ENCODE measurements around the gene ZC3H7A. TPM values are rescaled to one million over a fixed set of nuclear protein-coding genes. Genes with fewer than 3 reads are reported as not detected.

ZC3H7A gene
- total and polyA plus RNA-seq, 10 of the 15 experiments (the other 5 are each of a cell fraction or from before 2014, with no cell fraction given): 46.3 to 188 (median 68.6) TPM

DNA sequence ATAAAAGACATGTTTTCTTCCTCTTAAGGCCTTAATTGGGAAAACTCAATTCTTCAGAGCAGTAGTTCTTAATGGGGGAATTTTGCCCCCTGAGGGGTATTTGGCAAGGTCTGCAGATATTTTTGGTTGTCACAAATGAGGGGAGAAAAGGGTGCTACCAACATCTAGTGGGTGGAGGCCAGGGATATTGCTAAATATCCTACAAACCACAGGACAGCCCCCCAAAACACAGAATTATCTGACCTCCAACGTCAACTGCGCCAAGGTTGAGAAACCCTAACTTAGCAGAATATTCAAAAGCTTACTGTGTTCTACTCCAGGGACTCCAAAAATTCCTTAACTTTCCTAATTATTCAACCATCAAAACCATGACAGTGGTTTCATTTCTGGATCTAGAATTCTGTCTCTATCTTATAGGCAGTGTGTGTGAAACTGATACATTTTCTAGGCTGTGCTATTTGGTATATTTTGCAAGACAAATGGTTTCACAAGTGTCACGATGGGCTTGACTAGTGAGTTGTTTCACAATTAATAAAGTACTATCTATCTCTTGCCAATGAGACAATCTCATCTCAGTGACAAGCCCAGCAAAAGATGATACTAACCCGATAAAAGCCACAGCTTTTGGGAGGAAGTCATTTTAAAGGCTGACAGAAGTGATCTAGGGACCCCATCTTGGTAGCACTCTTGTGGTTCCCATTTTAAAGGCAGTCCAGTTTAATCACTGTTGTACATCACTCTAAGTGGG is 69.1 kb downstream of the ZC3H7A start (continued):
- 0 out of 2 replicates have a peak, but pooled peaks have one; percentile 41 for TF ChIP-seq CREM (IDR thresholded peaks at IDR 0.05; ENCODE audit: low read depth)
- peak; percentile 69 to 74; a peak in 3 of 4 replicates for TF ChIP-seq IKZF2 (IDR thresholded peaks at IDR 0.05)
- TF ChIP-seq, protein P1, sequence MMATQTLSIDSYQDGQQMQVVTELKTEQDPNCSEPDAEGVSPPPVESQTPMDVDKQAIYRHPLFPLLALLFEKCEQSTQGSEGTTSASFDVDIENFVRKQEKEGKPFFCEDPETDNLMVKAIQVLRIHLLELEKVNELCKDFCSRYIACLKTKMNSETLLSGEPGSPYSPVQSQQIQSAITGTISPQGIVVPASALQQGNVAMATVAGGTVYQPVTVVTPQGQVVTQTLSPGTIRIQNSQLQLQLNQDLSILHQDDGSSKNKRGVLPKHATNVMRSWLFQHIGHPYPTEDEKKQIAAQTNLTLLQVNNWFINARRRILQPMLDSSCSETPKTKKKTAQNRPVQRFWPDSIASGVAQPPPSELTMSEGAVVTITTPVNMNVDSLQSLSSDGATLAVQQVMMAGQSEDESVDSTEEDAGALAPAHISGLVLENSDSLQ (IDR thresholded peaks at IDR 0.05): peak; percentile 39
- TF ChIP-seq LARP7 (IDR thresholded peaks at IDR 0.05): no peak
- TF ChIP-seq SPI1 (IDR thresholded peaks at IDR 0.05; ENCODE audit: borderline replicate concordance, insufficient read depth, low read depth, low read length): peak; percentile 42; the same call in 1 of the 2 replicates

DNA sequence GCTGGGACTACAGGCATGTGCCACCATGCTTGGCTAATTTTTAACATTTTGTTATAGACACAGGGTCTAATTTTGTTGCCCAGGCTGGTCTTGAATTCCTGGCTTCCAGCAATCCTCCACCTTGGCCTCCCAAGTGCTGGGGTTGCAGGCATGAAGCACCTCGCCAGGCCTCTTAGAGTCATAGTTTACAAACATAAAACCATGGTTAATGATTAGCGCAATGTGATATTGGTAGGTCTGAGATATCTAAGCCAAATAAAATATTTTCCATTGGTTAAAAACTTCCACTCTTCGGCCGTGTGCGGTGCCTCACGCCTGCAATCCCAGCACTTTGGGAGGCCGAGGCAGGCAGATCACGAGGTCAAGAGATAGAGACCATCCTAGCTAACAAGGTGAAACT is 71.0 kb downstream of the ZC3H7A start:
- FAIRE-seq (no peak), DNase-seq (ENCODE audit: low read depth, low spot score) (no peak), ATAC-seq (no peak)
- Histone ChIP-seq H4K20me1 (ENCODE audit: control insufficient read depth, insufficient read depth) (no peaks in the 10 kb centered on the region; the same call in none of the 2 replicates), H2AFZ (ENCODE audit: control insufficient read depth, low read depth, low read length) (no peak overlapping the region), H3K4me3 (no peak overlapping the region), H3K27me3 (replicated peaks in 1 of 2; ENCODE audit: control insufficient read depth in 2 of 2, insufficient read depth in 2 of 2, low read length in 1 of 2) (no peaks in the 10 kb centered on the region), H3K27ac (ENCODE audit: control insufficient read depth, insufficient read depth) (no peak overlapping the region), H3K4me2 (ENCODE audit: control insufficient read depth, insufficient read depth) (no peak overlapping the region), H3K9ac (ENCODE audit: control insufficient read depth, insufficient read depth, low read length) (no peak overlapping the region), H3K4me1 (ENCODE audit: control insufficient read depth, insufficient read depth, low read length) (peaks cover 28% of the 10 kb centered on the region), H3K36me3 (ENCODE audit: control insufficient read depth in 2 of 2, insufficient read depth in 2 of 2, low read length in 1 of 2) (peaks cover 11 to 45% of the 10 kb centered on the region in 2 experiments), H3K79me2 (ENCODE audit: control insufficient read depth, insufficient read depth, low read length) (peaks cover 43% of the 10 kb centered on the region), H3K9me3 (replicated peaks; ENCODE audit: control insufficient read depth, insufficient read depth, low read length) (no peaks in the 10 kb centered on the region)
- SMC1A ChIA-PET (ENCODE audit: uncharacterized antibody, unreplicated experiment): interaction anchor here (1.8 kb wide), 1 partner anchor 9 kb away, joined by 4 read pairs; no protein-coding TSS in a partner anchor
- intact Hi-C loops (cut with micrococcal nuclease; ENCODE audit: unreplicated experiment) (no loop called here), in situ Hi-C loops (cut with MboI) (no loop called here)
- RAD21 ChIA-PET (ENCODE audit: unreplicated experiment): no interaction called here
- CTCF ChIA-PET: interaction anchor here (1.4 kb wide), 1 partner anchor 11 kb away, joined by 4 read pairs; no protein-coding TSS in a partner anchor
- BruUV-seq (replicated peaks): no TSS peak
- POLR2A ChIA-PET: interaction anchor here (0.7 kb wide), 1 partner anchor 189 kb away, joined by 6 read pairs; no protein-coding TSS in a partner anchor
- WGBS (ENCODE audit: insufficient coverage, insufficient replicate concordance, low lambda C conversion rate, missing lambda C conversion rate): 93% methylated on average over 8 of the region's 8 CpGs
- TF ChIP-seq TCF12 (IDR thresholded peaks at IDR 0.05; ENCODE audit: low read depth, low read length): no peak
- no peak for TF ChIP-seq CBX3 (IDR thresholded peaks at IDR 0.05; ENCODE audit: borderline replicate concordance, low read depth)
- no peak for TF ChIP-seq MEF2A (IDR thresholded peaks at IDR 0.05; ENCODE audit: insufficient read depth, low read depth, low read length)
- no peak for TF ChIP-seq WRNIP1 (IDR thresholded peaks at IDR 0.05; ENCODE audit: borderline replicate concordance, low read depth, low read length)
- TF ChIP-seq, protein P2, sequence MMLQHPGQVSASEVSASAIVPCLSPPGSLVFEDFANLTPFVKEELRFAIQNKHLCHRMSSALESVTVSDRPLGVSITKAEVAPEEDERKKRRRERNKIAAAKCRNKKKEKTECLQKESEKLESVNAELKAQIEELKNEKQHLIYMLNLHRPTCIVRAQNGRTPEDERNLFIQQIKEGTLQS (IDR thresholded peaks at IDR 0.05; ENCODE audit: borderline replicate concordance, extremely low read depth, low read depth, low read length): no peak
- no peak for TF ChIP-seq RFX5 (IDR thresholded peaks at IDR 0.05; ENCODE audit: low read depth, low read length)
- TF ChIP-seq, protein P3, sequence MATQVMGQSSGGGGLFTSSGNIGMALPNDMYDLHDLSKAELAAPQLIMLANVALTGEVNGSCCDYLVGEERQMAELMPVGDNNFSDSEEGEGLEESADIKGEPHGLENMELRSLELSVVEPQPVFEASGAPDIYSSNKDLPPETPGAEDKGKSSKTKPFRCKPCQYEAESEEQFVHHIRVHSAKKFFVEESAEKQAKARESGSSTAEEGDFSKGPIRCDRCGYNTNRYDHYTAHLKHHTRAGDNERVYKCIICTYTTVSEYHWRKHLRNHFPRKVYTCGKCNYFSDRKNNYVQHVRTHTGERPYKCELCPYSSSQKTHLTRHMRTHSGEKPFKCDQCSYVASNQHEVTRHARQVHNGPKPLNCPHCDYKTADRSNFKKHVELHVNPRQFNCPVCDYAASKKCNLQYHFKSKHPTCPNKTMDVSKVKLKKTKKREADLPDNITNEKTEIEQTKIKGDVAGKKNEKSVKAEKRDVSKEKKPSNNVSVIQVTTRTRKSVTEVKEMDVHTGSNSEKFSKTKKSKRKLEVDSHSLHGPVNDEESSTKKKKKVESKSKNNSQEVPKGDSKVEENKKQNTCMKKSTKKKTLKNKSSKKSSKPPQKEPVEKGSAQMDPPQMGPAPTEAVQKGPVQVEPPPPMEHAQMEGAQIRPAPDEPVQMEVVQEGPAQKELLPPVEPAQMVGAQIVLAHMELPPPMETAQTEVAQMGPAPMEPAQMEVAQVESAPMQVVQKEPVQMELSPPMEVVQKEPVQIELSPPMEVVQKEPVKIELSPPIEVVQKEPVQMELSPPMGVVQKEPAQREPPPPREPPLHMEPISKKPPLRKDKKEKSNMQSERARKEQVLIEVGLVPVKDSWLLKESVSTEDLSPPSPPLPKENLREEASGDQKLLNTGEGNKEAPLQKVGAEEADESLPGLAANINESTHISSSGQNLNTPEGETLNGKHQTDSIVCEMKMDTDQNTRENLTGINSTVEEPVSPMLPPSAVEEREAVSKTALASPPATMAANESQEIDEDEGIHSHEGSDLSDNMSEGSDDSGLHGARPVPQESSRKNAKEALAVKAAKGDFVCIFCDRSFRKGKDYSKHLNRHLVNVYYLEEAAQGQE (IDR thresholded peaks at IDR 0.05; ENCODE audit: low read depth, low read length): no peak
- no peak for TF ChIP-seq POLR2AphosphoS5 (IDR thresholded peaks at IDR 0.05; ENCODE audit: low read length)
- no peak for TF ChIP-seq BHLHE40 (IDR thresholded peaks at IDR 0.05; ENCODE audit: borderline replicate concordance in 1 of 2, low read depth in 2 of 2, low read length in 1 of 2)
